ENCODE measurements around the gene ACOT8.

- TF ChIP-seq CTCF (IDR thresholded peaks at IDR 0.05) (no peak), POLR2A (IDR thresholded peaks at IDR 0.05) (no peak)
Observed at GRCh38 chr20:45828589-45828988, 28.6 kb downstream of the ACOT8 start.

Data from lower leg skin (tissue), 3 donors.